Activated CD4-positive, alpha-beta memory T cell treated with anti-CD3 and anti-CD28 coated beads for 36 hours (primary cell): ENCODE data around the gene OSTC. TPM values are rescaled to one million over a fixed set of nuclear protein-coding genes. Genes with fewer than 3 reads are reported as not detected.

ENCODE experiments used
- CTCF ChIA-PET: fragments of 350-600 bp; sonication (Branson Sonifier 250); formaldehyde crosslinking; loops from one replicate; lab custom pipeline; 2021; ENCODE audit warnings: antibody characterized with exemption, inconsistent platforms; lab: Charles Lee
- POLR2A ChIA-PET: fragments of 350-600 bp; sonication (Branson Sonifier 250); formaldehyde crosslinking; loops from one replicate; lab custom pipeline; 2021; ENCODE audit warnings: antibody characterized with exemption; lab: Charles Lee
- DNase-seq: peaks from one replicate; pipeline ENCODE4 v3.0.0-alpha.2; 2020
- H3K27ac Mint-ChIP-seq: one replicate; pipeline ENCODE4 v1.8.0; 2021; ENCODE audit warnings: mixed read lengths
- H3K27me3 Mint-ChIP-seq: one replicate; pipeline ENCODE4 v1.8.0; 2021; ENCODE audit warnings: mixed read lengths
- H3K36me3 Mint-ChIP-seq: one replicate; pipeline ENCODE4 v1.8.0; 2021; ENCODE audit warnings: mixed read lengths
- H3K4me1 Mint-ChIP-seq: one replicate; pipeline ENCODE4 v1.8.0; 2021; ENCODE audit warnings: low read depth, mixed read lengths
- H3K4me3 Mint-ChIP-seq: one replicate; pipeline ENCODE4 v1.8.0; 2021; ENCODE audit warnings: mild to moderate bottlenecking, mixed read lengths
- H3K9me3 Mint-ChIP-seq: one replicate; pipeline ENCODE4 v1.8.0; 2021; ENCODE audit warnings: mixed read lengths
- intact Hi-C: fragments of 100-400 bp; cut with micrococcal nuclease; formaldehyde crosslinking; loops from one replicate; pipeline ENCODE4 v1.15.1; 2023
- total RNA-seq, 2 experiments: library from RNA; stranded (reverse); gene quantifications; one replicate each; pipeline ENCODE4 v1.2.3, GENCODE V29; 2021

Gene OSTC
- total RNA-seq, result 10 to 100 TPM; 74.3 to 76.6 TPM

GRCh38 chr4:108650212-108651013 lies at the start of gene OSTC:
TSS of gene OSTC (plus strand) at chr4:108650599. CDS start at chr4:108650656, 57 bp downstream.
- peak; percentile 94 for DNase-seq
- ChIA-PET POLR2A (interaction anchor here (1.0 to 4.1 kb wide), 4 partner anchors 23 to 482 kb away, joined by 3 to 23 read pairs (median 6); partner anchors contain the start of genes LEF1 and RPL34), CTCF (interaction anchor here (0.5 to 1.7 kb wide), 3 partner anchors 21 to 106 kb away, joined by 3 to 7 read pairs (median 3); no protein-coding TSS in a partner anchor)
- peaks cover 7% of the 10 kb centered on the region for H3K36me3 Mint-ChIP-seq
- H3K9me3 Mint-ChIP-seq, result no peaks in the 10 kb centered on the region
- H3K4me3 Mint-ChIP-seq, result peak within 1 kb of the TSS; percentile 96
- peaks cover 34% of the 10 kb centered on the region for H3K4me1 Mint-ChIP-seq
- peak within 1 kb of the TSS; percentile 91 for H3K27ac Mint-ChIP-seq
- intact Hi-C loops, result loop anchor here (1.0 kb wide), 2 partner anchors 30 to 718 kb away; partner anchors contain the start of gene RPL34
- no peaks in the 10 kb centered on the region for H3K27me3 Mint-ChIP-seq

GRCh38 chr4:108601106-108601505 lies 49.3 kb upstream of the OSTC start:
- peaks cover 3% of the 10 kb centered on the region for H3K36me3 Mint-ChIP-seq
- H3K9me3 Mint-ChIP-seq, result peaks cover under 1% of the 10 kb centered on the region
- DNase-seq, result no peak
- no peaks in the 10 kb centered on the region for H3K27me3 Mint-ChIP-seq
- H3K4me3 Mint-ChIP-seq, result no peak overlapping the region
- peak overlapping the region; percentile 38 for H3K27ac Mint-ChIP-seq
- H3K4me1 Mint-ChIP-seq, result peaks cover 16% of the 10 kb centered on the region
- POLR2A ChIA-PET, result no interaction called here
- CTCF ChIA-PET, result no interaction called here
- intact Hi-C loops, result no loop called here

GRCh38 chr4:108601532-108601931 lies 48.9 kb upstream of the OSTC start:
- H3K4me3 Mint-ChIP-seq, result no peak overlapping the region
- ChIA-PET CTCF (no interaction called here), POLR2A (no interaction called here)
- no peak overlapping the region for H3K27ac Mint-ChIP-seq
- intact Hi-C loops, result no loop called here
- peaks cover 2% of the 10 kb centered on the region for H3K9me3 Mint-ChIP-seq
- peaks cover 2% of the 10 kb centered on the region for H3K36me3 Mint-ChIP-seq
- H3K27me3 Mint-ChIP-seq, result no peaks in the 10 kb centered on the region
- H3K4me1 Mint-ChIP-seq, result peaks cover 16% of the 10 kb centered on the region
- peak; percentile 23 for DNase-seq

- ChIA-PET CTCF (no interaction called here), POLR2A (no interaction called here)
- Mint-ChIP-seq H3K4me3 (no peak overlapping the region), H3K9me3 (peaks cover 2% of the 10 kb centered on the region), H3K36me3 (peaks cover 5% of the 10 kb centered on the region), H3K4me1 (peaks cover 16% of the 10 kb centered on the region), H3K27me3 (no peaks in the 10 kb centered on the region), H3K27ac (no peak overlapping the region)
- intact Hi-C loops, result loop anchor here (2.0 kb wide), 1 partner anchor 17 kb away; no protein-coding TSS in a partner anchor
- DNase-seq, result no peak
These were observed 48.2 kb upstream of the OSTC start for GRCh38 chr4:108602163-108602562.

- ChIA-PET CTCF (no interaction called here), POLR2A (no interaction called here)
- Mint-ChIP-seq H3K9me3 (peaks cover 2% of the 10 kb centered on the region), H3K36me3 (peaks cover 7% of the 10 kb centered on the region), H3K4me3 (no peak overlapping the region), H3K4me1 (peaks cover 1% of the 10 kb centered on the region), H3K27me3 (no peaks in the 10 kb centered on the region), H3K27ac (no peak overlapping the region)
- DNase-seq, result no peak
- intact Hi-C loops, result no loop called here
These were observed 43.2 kb upstream of the OSTC start for GRCh38 chr4:108607079-108607815.

GRCh38 chr4:108611365-108611764 lies 39.0 kb upstream of the OSTC start:
- Mint-ChIP-seq H3K4me1 (no peaks in the 10 kb centered on the region), H3K27ac (no peak overlapping the region), H3K27me3 (no peaks in the 10 kb centered on the region), H3K4me3 (no peak overlapping the region), H3K9me3 (peaks cover 10% of the 10 kb centered on the region), H3K36me3 (peaks cover 16% of the 10 kb centered on the region)
- CTCF ChIA-PET, result no interaction called here
- intact Hi-C loops, result no loop called here
- DNase-seq, result no peak
- POLR2A ChIA-PET, result no interaction called here

- CTCF ChIA-PET, result no interaction called here
- no peak overlapping the region for H3K27ac Mint-ChIP-seq
- peaks cover 11% of the 10 kb centered on the region for H3K9me3 Mint-ChIP-seq
- no peak overlapping the region for H3K4me3 Mint-ChIP-seq
- intact Hi-C loops, result no loop called here
- no peaks in the 10 kb centered on the region for H3K4me1 Mint-ChIP-seq
- peaks cover 18% of the 10 kb centered on the region for H3K36me3 Mint-ChIP-seq
- no peak for DNase-seq
- POLR2A ChIA-PET, result no interaction called here
- H3K27me3 Mint-ChIP-seq, result no peaks in the 10 kb centered on the region
These were observed 38.0 kb upstream of the OSTC start for GRCh38 chr4:108612365-108612764.

GRCh38 chr4:108619372-108620100 lies 30.9 kb upstream of the OSTC start:
- Mint-ChIP-seq H3K4me1 (peaks cover 41% of the 10 kb centered on the region), H3K4me3 (peak overlapping the region; percentile 88), H3K36me3 (peaks cover 54% of the 10 kb centered on the region), H3K27me3 (no peaks in the 10 kb centered on the region), H3K9me3 (peaks cover 11% of the 10 kb centered on the region), H3K27ac (peak overlapping the region; percentile 95)
- intact Hi-C loops, result loop anchor here (1.0 to 5.0 kb wide), 8 partner anchors 17 to 1577 kb away; partner anchors contain the start of genes HADH, OSTC and PAPSS1
- ChIA-PET CTCF (interaction anchor here (0.9 to 2.1 kb wide), 2 partner anchors 13 to 601 kb away, joined by 3 to 5 read pairs; no protein-coding TSS in a partner anchor), POLR2A (interaction anchor here (0.8 to 3.7 kb wide), 5 partner anchors 31 to 453 kb away, joined by 3 to 23 read pairs (median 4); partner anchors contain the start of genes LEF1 and OSTC)
- DNase-seq, result peak; percentile 65

GRCh38 chr4:108620101-108620932 lies 30.1 kb upstream of the OSTC start, which contains the start of gene RPL34:
TSS of gene RPL34 (plus strand) at chr4:108620576. CDS start at chr4:108621960, 1,384 bp downstream.
- POLR2A ChIA-PET, result interaction anchor here (0.8 to 3.7 kb wide), 6 partner anchors 30 to 630 kb away, joined by 3 to 23 read pairs (median 4); partner anchors contain the start of genes LEF1 and OSTC
- Mint-ChIP-seq H3K9me3 (peaks cover 8% of the 10 kb centered on the region), H3K27me3 (no peaks in the 10 kb centered on the region), H3K4me3 (peak within 1 kb of the TSS; percentile 88), H3K27ac (peak within 1 kb of the TSS; percentile 95), H3K36me3 (peaks cover 58% of the 10 kb centered on the region), H3K4me1 (peaks cover 48% of the 10 kb centered on the region)
- CTCF ChIA-PET, result interaction anchor here (0.9 to 2.1 kb wide), 2 partner anchors 14 to 601 kb away, joined by 3 to 5 read pairs; no protein-coding TSS in a partner anchor
- intact Hi-C loops, result loop anchor here (1.0 to 5.0 kb wide), 7 partner anchors 30 to 1576 kb away; partner anchors contain the start of genes HADH, OSTC and PAPSS1
- DNase-seq, result peak; percentile 97
